Measurements from ENCODE around the gene ELAVL2. TPM values are rescaled to one million over a fixed set of nuclear protein-coding genes. Genes with fewer than 3 reads are reported as not detected.

Gene ELAVL2
- polyA plus RNA-seq, 1 donor from 2014 or later = 106 TPM

DNA sequence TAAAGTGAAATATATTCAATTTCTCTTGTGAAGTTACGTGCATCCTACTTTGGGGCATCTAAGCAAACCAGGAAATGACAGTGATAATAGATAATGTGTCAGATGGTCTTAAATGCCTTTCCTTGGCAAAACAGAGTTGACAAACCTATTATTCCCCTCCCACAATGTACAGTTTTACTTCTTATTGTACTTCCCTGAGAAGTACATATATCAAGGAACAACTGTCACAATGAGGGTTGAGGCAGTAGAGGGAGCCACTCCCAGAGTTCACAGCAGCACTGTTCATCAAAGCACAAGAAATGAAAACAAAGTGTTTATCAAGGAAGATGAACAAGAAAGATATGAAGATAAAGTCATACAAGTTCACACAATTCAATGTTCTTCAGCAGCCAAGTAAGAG lies 41.1 kb downstream of the ELAVL2 start:
- Histone ChIP-seq H3K27ac (ENCODE audit: low read length) (no peak overlapping the region), H3K9me3 (ENCODE audit: low read length) (no peaks in the 10 kb centered on the region), H3K36me3 (ENCODE audit: insufficient read depth, low read length) (no peaks in the 10 kb centered on the region), H3K4me3 (ENCODE audit: low read length) (no peak overlapping the region), H3K9me2 (ENCODE audit: insufficient read depth, low read length) (no peaks in the 10 kb centered on the region), H3K27me3 (ENCODE audit: insufficient read depth, low read depth, low read length) (no peaks in the 10 kb centered on the region), H3K79me2 (replicated peaks; ENCODE audit: insufficient read depth, low read length) (peaks cover 21% of the 10 kb centered on the region), H3K9ac (ENCODE audit: low read length) (no peak overlapping the region), H3K4me2 (ENCODE audit: low read length) (no peak overlapping the region), H2AFZ (ENCODE audit: low read depth, low read length) (no peak overlapping the region), H4K20me1 (ENCODE audit: insufficient read depth) (no peaks in the 10 kb centered on the region), H3F3A (ENCODE audit: insufficient read depth, low read length, poor library complexity, severe bottlenecking) (no peaks in the 10 kb centered on the region)
- TF ChIP-seq EZH2 (IDR thresholded peaks at IDR 0.05; ENCODE audit: borderline replicate concordance, insufficient read depth, low read length, poor library complexity, severe bottlenecking) = no peak
- TF ChIP-seq MXI1 (conservative IDR thresholded peaks at IDR 0.05; ENCODE audit: poor library complexity, severe bottlenecking) = no peak
- TF ChIP-seq, protein P1, sequence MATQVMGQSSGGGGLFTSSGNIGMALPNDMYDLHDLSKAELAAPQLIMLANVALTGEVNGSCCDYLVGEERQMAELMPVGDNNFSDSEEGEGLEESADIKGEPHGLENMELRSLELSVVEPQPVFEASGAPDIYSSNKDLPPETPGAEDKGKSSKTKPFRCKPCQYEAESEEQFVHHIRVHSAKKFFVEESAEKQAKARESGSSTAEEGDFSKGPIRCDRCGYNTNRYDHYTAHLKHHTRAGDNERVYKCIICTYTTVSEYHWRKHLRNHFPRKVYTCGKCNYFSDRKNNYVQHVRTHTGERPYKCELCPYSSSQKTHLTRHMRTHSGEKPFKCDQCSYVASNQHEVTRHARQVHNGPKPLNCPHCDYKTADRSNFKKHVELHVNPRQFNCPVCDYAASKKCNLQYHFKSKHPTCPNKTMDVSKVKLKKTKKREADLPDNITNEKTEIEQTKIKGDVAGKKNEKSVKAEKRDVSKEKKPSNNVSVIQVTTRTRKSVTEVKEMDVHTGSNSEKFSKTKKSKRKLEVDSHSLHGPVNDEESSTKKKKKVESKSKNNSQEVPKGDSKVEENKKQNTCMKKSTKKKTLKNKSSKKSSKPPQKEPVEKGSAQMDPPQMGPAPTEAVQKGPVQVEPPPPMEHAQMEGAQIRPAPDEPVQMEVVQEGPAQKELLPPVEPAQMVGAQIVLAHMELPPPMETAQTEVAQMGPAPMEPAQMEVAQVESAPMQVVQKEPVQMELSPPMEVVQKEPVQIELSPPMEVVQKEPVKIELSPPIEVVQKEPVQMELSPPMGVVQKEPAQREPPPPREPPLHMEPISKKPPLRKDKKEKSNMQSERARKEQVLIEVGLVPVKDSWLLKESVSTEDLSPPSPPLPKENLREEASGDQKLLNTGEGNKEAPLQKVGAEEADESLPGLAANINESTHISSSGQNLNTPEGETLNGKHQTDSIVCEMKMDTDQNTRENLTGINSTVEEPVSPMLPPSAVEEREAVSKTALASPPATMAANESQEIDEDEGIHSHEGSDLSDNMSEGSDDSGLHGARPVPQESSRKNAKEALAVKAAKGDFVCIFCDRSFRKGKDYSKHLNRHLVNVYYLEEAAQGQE (IDR thresholded peaks at IDR 0.05; ENCODE audit: borderline replicate concordance) = no peak
- no peak for TF ChIP-seq RAD21 (conservative IDR thresholded peaks at IDR 0.05)
- TF ChIP-seq POLR2AphosphoS5 (IDR thresholded peaks at IDR 0.05) = no peak
- no peak for TF ChIP-seq EP300 (conservative IDR thresholded peaks at IDR 0.05; ENCODE audit: poor library complexity, severe bottlenecking)
- TF ChIP-seq TAF1 (IDR thresholded peaks at IDR 0.05; ENCODE audit: low read depth) = no peak
- TF ChIP-seq SMC3 (conservative IDR thresholded peaks at IDR 0.05; ENCODE audit: poor library complexity) = no peak
- TF ChIP-seq, protein P2, sequence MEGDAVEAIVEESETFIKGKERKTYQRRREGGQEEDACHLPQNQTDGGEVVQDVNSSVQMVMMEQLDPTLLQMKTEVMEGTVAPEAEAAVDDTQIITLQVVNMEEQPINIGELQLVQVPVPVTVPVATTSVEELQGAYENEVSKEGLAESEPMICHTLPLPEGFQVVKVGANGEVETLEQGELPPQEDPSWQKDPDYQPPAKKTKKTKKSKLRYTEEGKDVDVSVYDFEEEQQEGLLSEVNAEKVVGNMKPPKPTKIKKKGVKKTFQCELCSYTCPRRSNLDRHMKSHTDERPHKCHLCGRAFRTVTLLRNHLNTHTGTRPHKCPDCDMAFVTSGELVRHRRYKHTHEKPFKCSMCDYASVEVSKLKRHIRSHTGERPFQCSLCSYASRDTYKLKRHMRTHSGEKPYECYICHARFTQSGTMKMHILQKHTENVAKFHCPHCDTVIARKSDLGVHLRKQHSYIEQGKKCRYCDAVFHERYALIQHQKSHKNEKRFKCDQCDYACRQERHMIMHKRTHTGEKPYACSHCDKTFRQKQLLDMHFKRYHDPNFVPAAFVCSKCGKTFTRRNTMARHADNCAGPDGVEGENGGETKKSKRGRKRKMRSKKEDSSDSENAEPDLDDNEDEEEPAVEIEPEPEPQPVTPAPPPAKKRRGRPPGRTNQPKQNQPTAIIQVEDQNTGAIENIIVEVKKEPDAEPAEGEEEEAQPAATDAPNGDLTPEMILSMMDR (IDR thresholded peaks at IDR 0.05; ENCODE audit: poor library complexity, severe bottlenecking) = no peak

DNA sequence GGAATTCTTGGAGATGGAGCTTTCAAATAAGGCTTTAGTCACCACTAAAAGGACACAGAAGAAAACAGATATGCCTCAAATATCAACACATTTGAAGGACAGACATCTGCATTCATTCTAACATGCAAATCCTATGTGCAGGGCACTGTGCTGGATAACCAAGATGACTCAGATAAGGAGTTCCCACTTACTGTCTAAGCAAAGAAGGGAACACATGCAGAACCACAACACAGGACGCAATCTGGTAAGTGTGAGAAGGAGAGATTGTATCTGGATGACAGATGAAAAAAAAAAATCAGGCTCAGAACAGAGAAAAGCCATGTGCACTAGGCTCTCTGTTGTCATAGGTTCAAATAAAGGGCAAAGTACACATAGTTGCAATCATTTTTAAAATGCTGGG lies 42.5 kb downstream of the ELAVL2 start:
- H3K27ac ChIP-seq (ENCODE audit: low read length) = no peak overlapping the region
- no peak overlapping the region for H3K4me2 ChIP-seq (ENCODE audit: low read length)
- no peak overlapping the region for H3K4me3 ChIP-seq (ENCODE audit: low read length)
- peaks cover 22% of the 10 kb centered on the region for H3K79me2 ChIP-seq (replicated peaks; ENCODE audit: insufficient read depth, low read length)
- H3K9me2 ChIP-seq (ENCODE audit: insufficient read depth, low read length) = no peaks in the 10 kb centered on the region
- no peak overlapping the region for H3K9ac ChIP-seq (ENCODE audit: low read length)
- H3K27me3 ChIP-seq (ENCODE audit: insufficient read depth, low read depth, low read length) = no peaks in the 10 kb centered on the region
- no peak overlapping the region for H2AFZ ChIP-seq (ENCODE audit: low read depth, low read length)
- H3K9me3 ChIP-seq (ENCODE audit: low read length) = no peaks in the 10 kb centered on the region
- TF ChIP-seq EZH2 (IDR thresholded peaks at IDR 0.05; ENCODE audit: borderline replicate concordance, insufficient read depth, low read length, poor library complexity, severe bottlenecking) (no peak), POLR2AphosphoS5 (IDR thresholded peaks at IDR 0.05) (no peak), TAF1 (IDR thresholded peaks at IDR 0.05; ENCODE audit: low read depth) (no peak), MXI1 (conservative IDR thresholded peaks at IDR 0.05; ENCODE audit: poor library complexity, severe bottlenecking) (no peak), RAD21 (conservative IDR thresholded peaks at IDR 0.05) (no peak), SMC3 (conservative IDR thresholded peaks at IDR 0.05; ENCODE audit: poor library complexity) (no peak), EP300 (conservative IDR thresholded peaks at IDR 0.05; ENCODE audit: poor library complexity, severe bottlenecking) (no peak)
- TF ChIP-seq, protein P1 (IDR thresholded peaks at IDR 0.05; ENCODE audit: borderline replicate concordance) = no peak
- TF ChIP-seq, protein P2 (IDR thresholded peaks at IDR 0.05; ENCODE audit: poor library complexity, severe bottlenecking) = no peak
- no peaks in the 10 kb centered on the region for H3K36me3 ChIP-seq (ENCODE audit: insufficient read depth, low read length)
- H3F3A ChIP-seq (ENCODE audit: insufficient read depth, low read length, poor library complexity, severe bottlenecking) = no peaks in the 10 kb centered on the region
- H4K20me1 ChIP-seq (ENCODE audit: insufficient read depth) = no peaks in the 10 kb centered on the region
